Right atrium auricular region (tissue), 2 donors: ENCODE measurements around the gene STAG1. TPM values are rescaled to one million over a fixed set of nuclear protein-coding genes. Genes with fewer than 3 reads are reported as not detected.

ENCODE experiments used
- DNase-seq: peaks from one replicate; pipeline ENCODE4 v3.0.0-alpha.2; 2019; ENCODE audit warnings: low spot score
- H3K27ac ChIP-seq, 2 donors: fragments of 200-600 bp; sonication (generic); 1 replicate in 1 of 2; 2 replicates in 1 of 2; pipeline ENCODE4 v1.5.1; 2016 to 2019
- H3K27me3 ChIP-seq, 2 donors: fragments of 200-600 bp; sonication (generic); one replicate each; pipeline versions ENCODE4 v1.5.1 to v1.6.0; 2017 to 2019
- H3K36me3 ChIP-seq: fragments of 200-600 bp; sonication (generic); one replicate; pipeline ENCODE4 v1.5.1; 2016
- H3K4me1 ChIP-seq, 2 donors: fragments of 200-600 bp; sonication (generic); one replicate each; pipeline versions ENCODE4 v1.5.1 to v1.6.0; 2017 to 2019
- H3K4me3 ChIP-seq, 2 donors: fragments of 200-600 bp; sonication (generic); 1 replicate in 1 of 2; 2 replicates in 1 of 2; pipeline ENCODE4 v1.5.1; 2017 to 2019; ENCODE audit warnings: mild to moderate bottlenecking in 1 of 2, moderate library complexity in 1 of 2
- H3K9me3 ChIP-seq, 2 donors: fragments of 200-600 bp; sonication (generic); one replicate each; pipeline ENCODE4 v1.5.1; 2019
- CTCF ChIP-seq, 2 donors: fragments of 200-600 bp; sonication (generic); IDR thresholded peaks; one replicate each; pipeline ENCODE4 v1.5.1; 2019; ENCODE audit warnings: antibody characterized with exemption in 2 of 2
- total RNA-seq, 2 donors: library from RNA; depleted of rRNA; stranded (reverse); fragments of >200 nt; gene quantifications; one replicate each; pipeline ENCODE4 v1.1.0, GENCODE V29; 2016

Gene STAG1
- total RNA-seq, 2 donors from 2014 or later: 16.5 to 24.8 TPM

- Histone ChIP-seq H3K36me3 (peaks cover 4% of the 10 kb centered on the region), H3K27me3 (no peaks in the 10 kb centered on the region), H3K4me3 (no peak overlapping the region), H3K9me3 (no peaks in the 10 kb centered on the region), H3K4me1 (no peaks in the 10 kb centered on the region), H3K27ac (no peak overlapping the region)
- no peak for TF ChIP-seq CTCF (IDR thresholded peaks at IDR 0.05)
- no peak for DNase-seq
Measured at GRCh38 chr3:136428167-136428566, 324.0 kb downstream of the STAG1 start.

GRCh38 chr3:136427236-136427635 is 324.9 kb downstream of the STAG1 start:
- H3K4me3 ChIP-seq: no peak overlapping the region
- TF ChIP-seq CTCF (IDR thresholded peaks at IDR 0.05): no peak
- H3K27me3 ChIP-seq: no peaks in the 10 kb centered on the region
- H3K27ac ChIP-seq: no peak overlapping the region
- no peaks in the 10 kb centered on the region for H3K9me3 ChIP-seq
- no peak for DNase-seq
- no peaks in the 10 kb centered on the region for H3K36me3 ChIP-seq
- H3K4me1 ChIP-seq: no peaks in the 10 kb centered on the region

- no peak overlapping the region for H3K27ac ChIP-seq
- peaks cover 10% of the 10 kb centered on the region for H3K36me3 ChIP-seq
- H3K4me1 ChIP-seq: no peaks in the 10 kb centered on the region
- no peaks in the 10 kb centered on the region for H3K27me3 ChIP-seq
- no peak overlapping the region for H3K4me3 ChIP-seq
- H3K9me3 ChIP-seq: no peaks in the 10 kb centered on the region
- DNase-seq: no peak
- TF ChIP-seq CTCF (IDR thresholded peaks at IDR 0.05): no peak
Measured at GRCh38 chr3:136414476-136414875, 337.7 kb downstream of the STAG1 start.

GRCh38 chr3:136412307-136412706 is 339.9 kb downstream of the STAG1 start:
- no peaks in the 10 kb centered on the region for H3K9me3 ChIP-seq
- H3K27ac ChIP-seq: no peak overlapping the region
- H3K36me3 ChIP-seq: peaks cover 2% of the 10 kb centered on the region
- H3K4me1 ChIP-seq: no peaks in the 10 kb centered on the region
- H3K4me3 ChIP-seq: no peak overlapping the region
- TF ChIP-seq CTCF (IDR thresholded peaks at IDR 0.05): no peak
- DNase-seq: no peak
- no peaks in the 10 kb centered on the region for H3K27me3 ChIP-seq

GRCh38 chr3:136409549-136409948 is 342.6 kb downstream of the STAG1 start:
- DNase-seq: no peak
- H3K36me3 ChIP-seq: no peaks in the 10 kb centered on the region
- H3K27ac ChIP-seq: no peak overlapping the region
- no peaks in the 10 kb centered on the region for H3K4me1 ChIP-seq
- no peak for TF ChIP-seq CTCF (IDR thresholded peaks at IDR 0.05)
- no peaks in the 10 kb centered on the region for H3K9me3 ChIP-seq
- no peaks in the 10 kb centered on the region for H3K27me3 ChIP-seq
- H3K4me3 ChIP-seq: no peak overlapping the region

- H3K36me3 ChIP-seq: no peaks in the 10 kb centered on the region
- no peak for DNase-seq
- no peak overlapping the region for H3K27ac ChIP-seq
- TF ChIP-seq CTCF (IDR thresholded peaks at IDR 0.05): no peak
- no peaks in the 10 kb centered on the region for H3K9me3 ChIP-seq
- H3K27me3 ChIP-seq: no peaks in the 10 kb centered on the region
- no peaks in the 10 kb centered on the region for H3K4me1 ChIP-seq
- H3K4me3 ChIP-seq: no peak overlapping the region
Measured at GRCh38 chr3:136404056-136404455, 348.1 kb downstream of the STAG1 start.
